HG02870 (cell line): ENCODE measurements around the gene ZNF385C.

Experiments
- ATAC-seq: cut with Tn5 transposase; IDR thresholded peaks from one replicate; pipeline ENCODE4 v1.9.1; 2021; ENCODE audit warnings: mild to moderate bottlenecking, moderate library complexity; ENCODE audit not compliant: unreplicated experiment

ZNF385C gene

DNA sequence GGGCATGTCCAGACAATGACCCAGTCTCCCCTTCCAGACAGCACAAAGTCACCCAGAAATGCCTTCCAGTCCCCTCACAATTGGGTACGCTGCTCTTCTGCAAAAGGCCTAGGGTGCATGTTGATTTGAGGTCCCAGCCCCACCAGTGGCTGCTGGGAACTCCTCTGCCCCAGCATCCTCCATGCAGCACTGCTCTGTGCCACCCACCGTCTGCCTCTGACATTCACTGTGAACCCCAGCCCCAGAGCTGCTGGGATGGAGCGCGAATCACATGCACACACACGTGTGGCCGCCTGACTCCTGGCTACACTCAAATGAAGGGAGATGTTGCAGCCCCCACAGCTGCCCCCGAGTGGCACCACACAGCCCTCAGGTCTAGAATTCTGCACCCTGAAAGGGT, 46.6 kb downstream of the ZNF385C start:
- no peak for ATAC-seq

DNA sequence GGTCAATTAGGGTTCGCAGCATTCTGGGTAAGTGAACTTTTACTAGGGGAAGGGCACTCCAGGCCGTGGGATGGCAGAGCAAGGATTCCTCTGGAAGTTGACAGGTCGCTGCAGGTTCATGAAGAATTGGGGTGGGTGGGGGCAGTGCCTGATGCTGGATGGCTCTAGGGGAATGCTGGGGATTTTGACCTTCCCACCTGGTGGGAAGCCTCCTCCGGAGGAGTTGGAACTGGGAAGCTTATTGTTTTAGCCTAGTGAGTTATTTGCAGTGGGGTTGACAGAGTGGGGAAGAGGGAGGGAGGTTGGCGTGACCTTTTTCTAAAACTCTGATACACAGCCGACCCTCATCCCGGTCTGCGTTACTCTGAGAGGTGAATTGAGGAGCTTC, 47.3 kb downstream of the ZNF385C start:
- ATAC-seq: no peak

DNA sequence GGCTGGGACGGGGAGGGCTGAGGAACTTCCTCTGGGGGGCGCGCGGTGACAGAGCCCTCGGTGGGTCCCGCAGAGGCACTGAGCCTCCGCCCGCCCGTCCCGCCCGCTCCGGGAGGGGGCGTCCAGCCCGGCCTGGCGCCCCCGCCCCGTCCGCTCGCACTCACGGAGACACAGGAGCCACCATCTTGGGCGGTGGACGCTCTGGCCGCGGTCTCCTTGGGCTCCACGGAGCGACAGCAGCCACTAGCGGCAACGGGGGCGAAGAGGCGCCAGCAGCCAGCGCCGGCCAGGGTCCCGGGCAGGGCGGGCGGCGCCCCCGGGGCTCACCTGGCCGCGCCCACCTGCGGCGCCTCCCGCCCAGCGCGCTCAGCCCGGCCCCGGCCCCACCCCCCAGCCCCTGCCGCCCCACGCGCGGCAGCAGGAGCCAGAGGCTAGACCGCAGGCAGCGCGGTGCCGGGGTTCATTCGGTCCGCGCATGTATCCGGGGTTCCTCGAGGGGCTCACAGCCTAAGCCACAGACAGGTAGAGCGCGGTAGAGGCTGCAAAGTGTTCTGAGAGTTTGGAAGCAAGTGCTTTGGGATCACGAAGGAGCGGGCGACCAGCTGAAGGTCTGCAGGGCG, 47.8 kb downstream of the ZNF385C start, which contains the start of gene C17orf113:
C17orf113 (minus strand) TSS at position 209 of the 620 bp plus-strand sequence. CDS start 7,225 bp downstream, outside the sequence.
- no peak for ATAC-seq

DNA sequence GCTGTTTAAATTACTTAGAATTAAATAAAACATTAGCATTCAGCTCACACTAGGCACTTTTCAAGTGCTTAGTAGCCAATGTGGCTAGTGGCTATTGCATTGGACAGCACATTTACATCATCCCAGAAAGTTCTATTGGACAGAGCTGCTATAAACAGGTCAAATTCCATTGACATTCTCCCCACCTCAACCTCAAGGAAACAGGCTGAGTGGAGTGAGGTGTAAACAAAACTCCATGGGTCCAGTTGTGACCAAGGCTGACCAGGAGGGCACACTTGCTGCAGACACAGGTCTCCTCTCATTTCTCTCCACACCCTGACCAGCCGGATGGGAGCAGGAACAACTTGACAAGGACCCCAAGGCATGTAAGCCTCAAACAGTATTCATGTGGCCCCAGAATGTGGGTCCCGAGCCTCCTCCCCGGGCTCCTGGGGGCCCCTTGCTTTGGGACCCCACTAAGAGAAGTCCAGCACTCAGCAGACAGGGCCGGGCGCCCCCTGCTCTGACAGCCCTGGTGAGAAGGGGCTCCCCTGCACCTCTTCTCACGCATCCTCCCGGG, 48.4 kb downstream of the ZNF385C start:
- no peak for ATAC-seq

DNA sequence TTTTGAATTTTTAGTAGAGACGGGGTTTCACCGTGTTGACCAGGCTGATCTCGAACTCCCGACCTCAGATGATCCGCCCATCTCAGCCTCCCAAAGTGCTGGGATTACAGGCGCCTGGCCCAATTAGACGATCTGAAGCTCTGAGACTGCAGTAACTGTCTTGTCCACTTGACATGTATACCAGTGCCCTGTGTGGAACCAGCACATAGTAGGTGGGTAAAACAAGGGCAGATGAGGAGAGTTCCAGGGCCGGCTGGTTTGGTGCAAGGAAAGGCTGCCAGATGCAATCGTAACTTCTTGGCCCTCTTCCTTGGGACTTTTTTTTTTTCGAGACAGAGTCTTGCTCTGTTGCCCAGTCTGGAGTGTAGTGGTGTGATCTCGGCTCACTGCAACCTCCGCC, 50.9 kb downstream of the ZNF385C start:
- no peak for ATAC-seq

DNA sequence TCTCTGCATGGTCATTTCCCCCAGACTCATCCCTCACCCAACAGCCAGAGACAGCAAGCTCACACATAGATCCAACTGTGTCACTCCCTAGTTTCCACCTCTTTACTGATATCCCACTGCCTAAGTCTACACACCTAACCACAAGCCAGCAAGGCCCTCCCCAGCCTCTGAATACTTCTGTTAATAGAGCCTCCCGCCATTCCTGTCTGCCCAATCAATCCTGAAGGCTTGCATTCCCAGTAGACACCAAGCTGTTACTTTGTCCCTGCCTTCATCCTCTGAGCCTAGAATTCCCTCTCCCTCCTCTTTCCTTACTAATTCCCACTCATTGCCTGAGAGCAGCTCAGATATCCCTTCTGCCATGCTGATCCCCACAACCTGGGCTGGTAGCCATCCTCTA, 52.6 kb downstream of the ZNF385C start:
- ATAC-seq: no peak

DNA sequence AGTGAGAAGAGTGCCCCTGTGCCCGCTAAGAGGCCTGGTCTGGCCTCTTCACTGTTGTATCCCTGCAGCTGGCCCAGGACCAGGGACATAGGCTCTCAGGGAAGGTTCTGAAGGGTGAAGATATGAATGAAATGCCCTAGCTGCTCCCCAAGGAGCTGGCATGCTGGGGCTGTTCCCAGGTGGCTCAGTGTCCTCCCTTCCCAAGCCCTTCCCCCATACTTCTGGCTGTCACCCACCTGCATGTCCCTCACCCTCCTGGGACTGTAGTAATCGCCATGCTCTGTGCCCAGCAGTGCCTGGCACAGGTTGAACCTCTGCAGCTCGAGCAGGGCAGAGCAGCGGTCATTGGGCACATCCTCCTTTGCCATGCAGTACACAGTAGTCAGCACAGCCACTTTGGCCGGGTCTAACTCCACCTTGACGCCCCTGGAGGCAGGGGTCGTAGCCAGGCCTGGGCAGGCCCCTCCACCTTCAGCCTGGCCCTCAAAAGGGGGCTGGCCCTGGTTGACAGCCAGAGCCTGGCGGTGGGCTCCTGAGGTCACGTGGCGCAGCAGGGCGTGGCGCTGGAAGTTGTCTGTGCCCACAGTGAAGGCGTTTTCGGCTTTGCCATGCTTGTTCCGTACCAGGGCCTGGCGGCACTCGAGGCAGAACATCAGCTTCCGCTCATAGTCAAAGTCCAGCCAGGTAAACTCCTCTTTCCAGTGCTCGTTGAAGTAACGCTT, 55.5 kb downstream of the ZNF385C start:
- no peak for ATAC-seq

DNA sequence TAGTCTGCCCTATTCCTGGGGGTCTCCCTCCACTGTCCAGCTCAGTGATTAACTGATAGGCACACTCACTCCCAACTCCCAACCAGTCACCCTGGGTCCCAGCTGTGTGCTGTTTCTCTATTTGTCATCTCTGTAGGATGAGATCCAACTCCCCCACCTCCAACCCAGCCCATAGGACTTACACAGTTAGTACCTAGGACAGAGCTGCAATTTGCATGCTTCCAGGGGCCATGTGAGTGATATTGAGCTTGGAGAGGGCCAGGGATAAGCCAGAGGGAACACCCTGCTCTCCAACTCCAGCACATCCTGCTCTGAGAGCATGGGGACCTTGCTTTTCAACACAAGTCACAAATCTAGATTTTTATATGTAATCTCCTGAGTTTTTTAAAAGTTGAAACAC, 56.7 kb downstream of the ZNF385C start:
- no peak for ATAC-seq

DNA sequence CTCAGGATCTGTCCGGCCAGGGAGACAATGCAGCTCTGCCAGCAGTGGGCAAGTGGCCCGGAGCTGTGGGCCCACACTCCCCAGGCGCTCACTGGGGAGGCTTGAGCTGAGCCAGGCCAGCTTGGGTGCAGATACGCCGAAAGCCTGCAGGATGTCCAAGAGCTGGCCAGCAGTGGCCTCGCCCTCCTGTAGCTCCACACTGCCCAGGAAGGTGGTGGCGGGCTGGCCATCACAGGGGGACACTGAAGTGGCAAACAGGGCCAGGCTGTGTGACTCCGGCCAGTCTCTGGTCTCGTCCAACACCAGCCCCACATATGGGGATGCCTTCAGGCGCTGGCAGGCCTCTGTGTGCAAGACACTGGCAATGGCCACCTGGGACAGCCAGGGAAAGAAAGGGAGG, 57.5 kb downstream of the ZNF385C start:
- no peak for ATAC-seq

DNA sequence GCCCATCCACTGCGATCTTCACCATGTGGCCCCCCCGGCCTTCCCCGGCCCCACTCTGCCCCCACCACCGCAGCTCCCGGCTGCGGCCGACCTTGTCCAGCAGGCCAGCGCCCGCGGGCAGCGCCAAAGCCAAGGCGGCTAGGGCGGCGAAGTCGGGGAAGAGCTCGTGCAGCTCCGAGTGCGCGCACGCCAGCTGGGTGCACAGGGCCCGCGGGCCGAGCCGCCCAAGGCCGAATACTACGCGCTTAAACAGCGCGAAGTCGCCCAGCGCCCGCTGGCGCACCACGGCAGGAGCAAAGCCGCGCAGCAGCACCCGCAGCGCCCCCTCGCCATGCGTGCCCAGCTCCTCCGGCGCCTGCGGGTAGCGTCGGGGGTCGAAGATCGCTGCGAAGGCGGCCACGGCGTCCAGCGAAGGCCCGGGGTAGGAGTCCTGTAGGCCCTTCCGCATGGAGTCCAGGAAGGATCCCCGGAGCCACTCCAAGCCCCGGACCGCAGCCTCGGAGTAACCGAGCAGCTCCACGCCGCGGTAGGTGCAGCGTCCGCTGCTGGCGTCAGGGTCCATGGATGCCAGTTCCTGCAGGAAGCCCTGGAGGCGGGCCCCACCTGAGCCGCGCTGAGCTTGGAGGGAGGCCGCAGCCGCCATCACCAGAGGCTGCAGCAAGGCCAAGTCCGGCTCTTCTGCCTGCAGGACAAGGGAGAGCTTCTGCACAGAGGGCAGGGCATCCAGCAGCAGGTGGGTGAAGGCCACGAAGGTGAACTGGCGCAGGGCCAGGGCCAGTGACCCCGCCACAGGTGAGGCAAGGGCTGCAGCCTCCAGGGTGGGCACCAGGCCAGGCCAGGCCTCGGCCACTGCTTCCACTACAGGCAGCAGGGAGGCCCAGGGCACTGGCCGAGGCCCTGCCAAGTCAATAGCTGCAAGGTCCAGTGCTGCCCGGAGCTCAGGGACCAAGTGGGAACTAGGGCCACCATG, 58.2 kb downstream of the ZNF385C start:
- ATAC-seq: no peak

DNA sequence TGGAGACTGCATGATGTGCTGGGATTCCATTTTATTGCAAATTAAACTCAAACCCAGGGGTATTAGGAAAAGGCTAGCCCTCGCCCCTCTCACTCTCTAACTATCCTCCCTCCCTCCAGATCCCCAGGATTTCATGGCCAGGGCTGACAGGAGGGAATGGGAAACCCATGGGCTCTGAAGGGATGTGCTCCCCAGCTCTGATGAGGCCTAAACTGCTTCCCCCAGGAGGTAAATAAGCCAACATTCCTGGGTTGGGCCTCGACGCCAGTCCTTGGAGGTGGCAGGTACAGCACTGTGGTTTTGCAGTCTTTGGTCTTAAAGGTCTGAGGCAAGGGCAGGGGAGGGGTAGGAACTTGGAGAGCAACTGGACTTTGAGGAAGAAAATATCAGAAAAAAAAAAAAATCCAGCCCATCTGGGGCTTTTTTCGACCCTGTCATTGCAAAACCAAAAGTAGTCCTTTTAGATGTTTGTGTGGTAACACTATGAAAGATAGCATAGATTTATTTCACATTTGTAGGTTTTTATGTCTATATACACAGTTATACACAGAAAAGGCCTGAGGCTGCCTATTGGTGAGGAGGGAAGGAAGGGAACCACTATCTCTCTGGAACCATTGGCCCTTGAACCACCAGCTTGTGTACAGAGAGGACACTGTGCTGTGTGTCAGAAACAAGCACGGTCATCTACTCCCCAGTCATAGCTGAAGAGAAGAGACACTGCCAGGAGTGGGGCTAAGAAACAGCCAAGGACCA, 59.9 kb downstream of the ZNF385C start:
- no peak for ATAC-seq

DNA sequence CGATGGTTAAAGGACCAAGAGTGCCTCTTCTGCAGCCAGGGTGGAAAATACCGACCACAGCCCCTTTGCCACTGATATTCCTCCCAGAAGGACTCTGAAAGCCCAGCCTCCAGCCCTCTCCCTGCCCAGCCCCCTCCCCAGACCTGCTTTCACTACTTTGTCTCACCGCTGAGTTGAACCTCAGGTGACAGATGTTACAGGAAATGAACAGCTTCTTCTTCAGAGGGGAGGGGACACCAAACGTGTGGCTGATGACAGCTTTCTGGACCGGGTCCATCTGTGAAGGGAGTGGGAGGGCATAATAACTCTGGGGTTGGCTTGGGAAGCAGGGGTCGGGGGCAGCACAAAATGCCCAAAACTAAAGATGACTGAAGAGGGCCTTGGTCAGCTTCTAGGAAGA, 64.2 kb downstream of the ZNF385C start:
- ATAC-seq: no peak

DNA sequence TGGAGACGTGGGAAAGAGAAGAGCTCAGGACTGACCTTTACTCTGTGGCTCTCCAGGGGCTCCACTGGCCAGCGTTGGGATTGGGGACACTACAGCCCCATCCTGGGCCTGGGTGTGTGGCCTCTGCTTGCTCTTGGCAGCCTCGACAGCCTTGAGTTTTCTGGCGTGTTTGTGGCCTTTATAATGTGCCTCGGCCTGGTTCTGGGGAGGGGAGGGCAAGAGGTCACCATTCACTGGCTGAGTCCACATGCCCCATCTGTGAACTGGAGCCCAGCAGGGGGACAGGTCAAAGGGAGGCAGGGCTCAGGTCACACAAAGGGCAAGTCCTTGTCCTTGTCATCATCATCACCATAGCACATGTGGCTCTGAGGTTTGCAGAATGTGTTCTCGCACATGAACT, 66.7 kb downstream of the ZNF385C start:
- no peak for ATAC-seq

DNA sequence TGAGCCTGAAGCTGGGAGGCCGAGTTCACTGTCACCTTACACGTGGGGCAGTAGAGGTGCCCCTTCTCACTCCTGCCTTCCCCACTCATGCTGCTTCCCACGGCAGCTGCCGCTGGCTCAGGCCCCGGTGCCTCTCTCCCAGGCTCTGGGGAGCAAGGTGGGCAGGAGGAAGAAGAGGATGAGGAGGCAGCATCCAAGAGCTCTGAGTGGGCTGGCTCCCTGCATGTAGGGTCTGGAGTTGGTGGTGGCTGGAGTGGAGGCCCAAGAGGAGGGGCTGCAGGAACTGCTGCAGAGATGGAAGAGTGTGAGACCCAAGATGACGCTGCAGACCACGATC, 69.5 kb downstream of the ZNF385C start:
- ATAC-seq: no peak

DNA sequence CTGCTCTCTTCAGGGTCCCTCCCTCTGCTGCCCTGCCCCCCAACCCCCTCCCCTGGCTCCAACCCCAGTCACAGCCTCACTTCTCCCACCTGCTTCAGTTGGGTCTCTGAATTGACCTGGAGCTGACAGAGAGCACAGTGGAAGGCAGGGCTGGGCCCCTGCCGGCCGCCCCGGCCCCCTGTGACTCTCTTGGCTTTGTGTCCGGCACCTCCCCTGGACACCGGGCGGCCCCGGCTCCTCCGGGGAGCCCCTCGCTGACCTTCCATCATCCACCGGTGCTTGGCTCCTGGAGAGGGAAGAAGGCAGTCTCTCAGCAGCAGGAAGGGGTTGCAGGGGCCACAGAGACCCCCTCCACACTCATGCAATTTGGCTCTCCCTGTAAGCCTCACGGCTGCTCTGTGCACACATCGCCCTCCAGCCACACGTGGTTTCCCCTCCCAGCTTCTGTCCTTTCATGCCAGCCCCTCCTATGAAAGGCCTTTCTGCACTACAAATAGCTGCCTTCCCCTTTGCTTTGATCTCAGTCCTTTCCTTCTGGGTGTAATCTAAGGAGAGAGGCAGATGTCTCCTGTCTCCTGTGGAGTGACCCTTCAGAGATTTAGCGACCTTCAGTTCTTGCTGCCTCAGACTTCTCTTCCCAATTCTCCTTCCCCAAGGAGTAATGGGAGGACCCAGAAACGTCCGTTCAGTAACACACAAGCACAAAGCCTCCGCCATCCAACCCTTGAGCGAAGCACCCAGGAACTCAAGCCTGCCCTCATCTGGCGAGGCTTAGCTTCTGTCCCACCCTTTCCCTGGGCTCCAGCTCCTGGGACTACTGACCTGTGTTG, 70.1 kb downstream of the ZNF385C start:
- ATAC-seq: no peak

DNA sequence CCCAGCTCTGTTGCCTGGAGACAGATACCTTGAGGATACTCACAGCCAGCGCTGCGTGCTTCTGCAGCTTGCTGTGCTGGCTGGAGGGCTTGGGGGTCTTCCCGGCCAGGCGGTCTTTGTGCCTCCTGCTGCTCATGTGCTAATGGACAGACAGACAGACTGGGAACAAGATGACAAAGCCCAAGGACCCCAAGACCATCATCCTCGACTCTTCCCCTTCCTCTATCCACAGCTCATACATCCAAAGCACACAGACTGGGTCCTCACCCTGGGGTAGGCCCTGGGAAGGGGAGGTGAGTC, 70.7 kb downstream of the ZNF385C start:
- no peak for ATAC-seq

DNA sequence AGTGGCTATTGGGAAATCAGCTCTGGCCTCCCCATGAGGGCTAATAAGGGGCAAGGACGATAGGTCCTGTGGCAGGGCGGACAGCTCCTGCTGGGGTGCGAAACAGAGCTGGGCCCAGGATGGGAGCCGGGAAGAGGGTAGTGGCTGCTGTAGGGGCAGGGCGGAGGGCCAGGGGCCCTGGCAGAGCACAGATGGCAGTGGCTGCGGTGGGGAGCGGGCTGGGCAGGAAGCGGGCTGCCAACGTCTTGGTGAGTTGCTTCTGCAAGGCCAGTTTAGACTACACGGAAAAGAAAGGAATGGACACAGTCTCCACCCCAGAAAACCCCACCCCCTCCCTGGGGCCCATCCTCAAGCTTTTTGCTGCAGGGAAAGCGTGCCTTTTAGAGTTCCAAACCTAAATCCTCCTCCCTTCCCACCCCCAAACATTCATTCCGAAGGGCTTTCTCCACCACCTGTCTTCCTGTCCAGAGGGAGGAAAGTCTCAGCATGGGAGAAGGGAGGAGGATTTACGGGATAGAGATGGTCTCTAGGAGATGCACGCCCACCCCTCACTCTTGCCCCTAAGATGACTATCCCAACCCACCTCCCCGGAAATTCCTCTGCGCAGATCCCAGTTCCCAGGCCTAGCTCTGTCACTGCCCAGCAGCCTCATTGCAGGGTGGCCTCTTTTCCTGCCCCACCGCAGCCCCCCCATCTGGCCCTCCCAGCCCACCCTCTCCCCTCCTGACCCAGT, 71.2 kb downstream of the ZNF385C start:
- ATAC-seq: no peak

DNA sequence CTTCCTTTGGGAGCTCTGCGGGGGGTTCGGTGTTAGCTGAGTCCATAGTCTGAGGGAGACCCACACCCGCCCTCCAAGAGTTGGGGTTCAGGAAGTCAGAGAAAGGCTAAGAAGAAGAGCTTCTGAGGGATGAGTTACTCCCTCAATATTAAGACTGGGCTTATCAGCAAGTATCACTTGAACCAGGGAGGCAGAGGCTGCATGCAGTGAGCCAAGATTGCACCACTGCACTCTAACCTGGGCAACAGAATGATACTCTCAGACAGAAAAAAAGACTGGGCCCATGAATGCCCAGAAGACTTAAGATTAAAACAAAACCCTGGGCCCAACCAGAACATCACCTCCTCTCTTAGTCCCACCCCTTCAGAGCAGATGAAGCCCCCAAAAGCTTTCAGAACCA, 72.3 kb downstream of the ZNF385C start:
- ATAC-seq: no peak

DNA sequence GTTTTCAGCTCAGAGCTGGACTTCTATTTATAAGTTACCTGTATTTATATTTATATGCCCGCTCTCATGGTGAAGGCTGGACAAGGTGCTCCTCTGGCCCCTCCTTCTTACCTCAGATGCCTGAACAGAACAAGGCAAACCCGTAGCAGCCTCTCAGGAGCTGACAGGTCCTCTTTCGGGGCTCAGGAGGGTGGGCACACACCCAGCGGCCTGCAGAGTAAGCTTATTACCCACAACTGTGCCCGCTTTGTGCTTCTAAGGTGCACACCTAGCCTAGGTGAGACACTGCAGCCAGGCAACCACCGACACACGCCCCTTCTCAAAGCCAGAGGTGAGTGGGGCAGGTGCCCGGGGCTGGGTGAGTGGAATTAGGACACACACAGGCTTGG, 73.1 kb downstream of the ZNF385C start:
- no peak for ATAC-seq
